SK-N-SH (cell line): ENCODE results near the gene SUPT5H. TPM values are rescaled to one million over a fixed set of nuclear protein-coding genes. Genes with fewer than 3 reads are reported as not detected.

Experiments
- CTCF ChIA-PET: fragments of 300-600, 350-600 bp; formaldehyde crosslinking; extraction: SDS; loops from one replicate; lab custom pipeline; 2021; lab: Yijun Ruan, JAX
- POLR2A ChIA-PET: fragments of 350-600 bp; sonication (Branson Sonifier 250); formaldehyde crosslinking; extraction: SDS; loops from one replicate; lab custom pipeline; 2020; ENCODE audit warnings: antibody characterized with exemption, inconsistent platforms; lab: Yijun Ruan, JAX
- DNase-seq: peaks from one replicate; pipeline ENCODE4 v3.0.0; 2012
- H2AFZ ChIP-seq: fragments of 200-600 bp; sonication (generic); 2 replicates; pipeline ENCODE4 v1.8.1; 2016; ENCODE audit warnings: antibody characterized with exemption, mild to moderate bottlenecking, low read depth
- H3F3A ChIP-seq: fragments of 200-600 bp; sonication (generic); replicated peaks from 2 replicates; pipeline ENCODE3; 2016; ENCODE audit warnings: antibody characterized with exemption, mild to moderate bottlenecking; ENCODE audit not compliant: insufficient read depth
- H3K27ac ChIP-seq, 2 experiments: fragments of 200-500 bp in 1 of 2; fragments of 200-600 bp in 1 of 2; sonication (Bioruptor generic) in 1 of 2; sonication (generic), shearing (Covaris generic) in 1 of 2; 2 replicates each; pipeline versions ENCODE4 v1.5.1 to v1.6.1; 2014 to 2016; ENCODE audit warnings: low read depth in 2 of 2, inconsistent platforms in 1 of 2, low read length in 1 of 2, mild to moderate bottlenecking in 1 of 2, mixed read lengths in 1 of 2
- H3K27me3 ChIP-seq: fragments of 200-600 bp; sonication (generic), shearing (Covaris generic); 2 replicates; pipeline ENCODE4 v1.6.1; 2016; ENCODE audit warnings: mixed run types; ENCODE audit not compliant: insufficient read depth
- H3K36me3 ChIP-seq, 2 experiments: fragments of 200-500 bp in 1 of 2; fragments of 200-600 bp in 1 of 2; sonication (Bioruptor generic) in 1 of 2; sonication (generic) in 1 of 2; replicated peaks in 1 of 2; 2 replicates each; pipeline versions ENCODE3 to v1.5.1; 2014 to 2016; ENCODE audit warnings: low read length in 1 of 2, mild to moderate bottlenecking in 1 of 2; ENCODE audit not compliant: insufficient read depth in 2 of 2, control insufficient read depth in 1 of 2
- H3K4me1 ChIP-seq, 2 experiments: fragments of 200-500 bp in 1 of 2; fragments of 200-600 bp in 1 of 2; sonication (Bioruptor generic) in 1 of 2; sonication (generic), shearing (Covaris generic) in 1 of 2; 2 replicates each; pipeline versions ENCODE4 v1.5.1 to v1.6.1; 2014 to 2016; ENCODE audit warnings: low read depth in 1 of 2, low read length in 1 of 2, mixed run types in 1 of 2; ENCODE audit not compliant: insufficient read depth in 2 of 2, control insufficient read depth in 1 of 2
- H3K4me2 ChIP-seq: fragments of 200-600 bp; sonication (generic), shearing (Covaris generic); 2 replicates; pipeline ENCODE4 v1.6.1; 2017; ENCODE audit warnings: mixed run types
- H3K4me3 ChIP-seq, 2 experiments: fragments of 200-500 bp in 1 of 2; fragments of 200-600 bp in 1 of 2; sonication (Bioruptor generic) in 1 of 2; sonication (generic), shearing (Covaris generic) in 1 of 2; 2 replicates each; pipeline versions ENCODE4 v1.5.1 to v1.8.1; 2014 to 2016; ENCODE audit warnings: low read depth in 2 of 2, inconsistent platforms in 1 of 2, low read length in 1 of 2, mild to moderate bottlenecking in 1 of 2, mixed read lengths in 1 of 2, moderate library complexity in 1 of 2
- H3K79me2 ChIP-seq: fragments of 200-600 bp; sonication (generic); 2 replicates; pipeline ENCODE4 v1.8.1; 2017; ENCODE audit warnings: mild to moderate bottlenecking; ENCODE audit not compliant: insufficient read depth
- H3K9ac ChIP-seq: fragments of 200-600 bp; sonication (generic); 2 replicates; pipeline ENCODE4 v1.6.1; 2017; ENCODE audit warnings: mixed run types
- H3K9me2 ChIP-seq: fragments of 200-600 bp; sonication (generic); 2 replicates; pipeline ENCODE4 v1.6.1; 2017; ENCODE audit warnings: mixed run types
- H3K9me3 ChIP-seq: fragments of 200-600 bp; sonication (generic); 2 replicates; pipeline ENCODE4 v1.6.1; 2017; ENCODE audit warnings: mixed run types, mild to moderate bottlenecking, moderate library complexity
- H4K20me1 ChIP-seq: fragments of 200-600 bp; sonication (generic); 2 replicates; pipeline ENCODE4 v1.6.1; 2017; ENCODE audit warnings: mild to moderate bottlenecking, mixed run types; ENCODE audit not compliant: insufficient read depth
- CTCF ChIP-seq: fragments of 200-600 bp; sonication (generic); IDR thresholded peaks from 2 replicates; pipeline ENCODE4 v1.6.1; 2017; ENCODE audit warnings: antibody characterized with exemption, mild to moderate bottlenecking, moderate library complexity
- ELF1 ChIP-seq: IDR thresholded peaks from 2 replicates; pipeline ENCODE4 v1.4.0; 2012
- FOXM1 ChIP-seq: IDR thresholded peaks from 2 replicates; pipeline ENCODE4 v1.4.0; 2012; ENCODE audit warnings: low read depth, mild to moderate bottlenecking
- GABPA ChIP-seq: IDR thresholded peaks from 2 replicates; pipeline ENCODE4 v1.4.0; 2012; ENCODE audit warnings: low read depth, mild to moderate bottlenecking
- GATA2 ChIP-seq: sonication (generic); formaldehyde crosslinking; IDR thresholded peaks from 2 replicates; pipeline ENCODE4 v1.5.0; 2020; ENCODE audit warnings: mild to moderate bottlenecking, missing genetic modification reagents
- MEF2A ChIP-seq: IDR thresholded peaks from 2 replicates; pipeline ENCODE4 v1.4.0; 2012; ENCODE audit warnings: low read depth, borderline replicate concordance
- MXI1 ChIP-seq: IDR thresholded peaks from 2 replicates; pipeline ENCODE4 v1.6.1; 2012; ENCODE audit warnings: mild to moderate bottlenecking, low read depth, low read length, improper control_type of control experiment
- NFIC ChIP-seq: IDR thresholded peaks from 2 replicates; pipeline ENCODE4 v1.4.0; 2012; ENCODE audit warnings: borderline replicate concordance
- RFX5 ChIP-seq: IDR thresholded peaks from 2 replicates; pipeline ENCODE4 v1.6.1; 2012; ENCODE audit warnings: mild to moderate bottlenecking, improper control_type of control experiment, low read length
- RXRA ChIP-seq: IDR thresholded peaks from 2 replicates; pipeline ENCODE4 v1.4.0; 2012; ENCODE audit warnings: low read depth, mild to moderate bottlenecking, borderline replicate concordance
- SIN3A ChIP-seq: IDR thresholded peaks from 2 replicates; pipeline ENCODE4 v1.6.1; 2012; ENCODE audit warnings: low read depth, mild to moderate bottlenecking, low read length, moderate library complexity, borderline replicate concordance
- SMC3 ChIP-seq: IDR thresholded peaks from 2 replicates; pipeline ENCODE4 v1.6.1; 2012; ENCODE audit warnings: low read depth, low read length, improper control_type of control experiment
- TAF1 ChIP-seq: IDR thresholded peaks from 2 replicates; pipeline ENCODE4 v1.6.1; 2012; ENCODE audit warnings: low read depth, mild to moderate bottlenecking, low read length, moderate library complexity, borderline replicate concordance
- TEAD4 ChIP-seq: IDR thresholded peaks from 2 replicates; pipeline ENCODE4 v1.4.0; 2012; ENCODE audit warnings: mild to moderate bottlenecking, borderline replicate concordance; ENCODE audit not compliant: insufficient read depth
- USF2 ChIP-seq: fragments of 150-350 bp; IDR thresholded peaks from 2 replicates; pipeline ENCODE4 v1.6.1; 2017; ENCODE audit warnings: antibody characterized with exemption, low read length, low read depth, borderline replicate concordance
- WGBS: methylation state at CpG from one replicate; pipeline ENCODE4 v1.1.6; 2017; ENCODE audit warnings: low lambda C conversion rate; 5-methylcytosine and 5-hydroxymethylcytosine counted together
- polyA plus RNA-seq, 3 experiments: library from polyadenylated mRNA; depleted of rRNA; stranded (reverse); fragments of >200 nt; gene quantifications; 2 replicates each; pipeline ENCODE4 v1.2.3, GENCODE V29; 2012
- TF ChIP-seq, protein P1 (sequence below): IDR thresholded peaks from 2 replicates; pipeline ENCODE4 v1.4.0; 2012; ENCODE audit warnings: low read depth

The SUPT5H gene
- polyA plus RNA-seq, 1 of the 3 experiments (the other 2 are of a cell fraction): 137 TPM

DNA sequence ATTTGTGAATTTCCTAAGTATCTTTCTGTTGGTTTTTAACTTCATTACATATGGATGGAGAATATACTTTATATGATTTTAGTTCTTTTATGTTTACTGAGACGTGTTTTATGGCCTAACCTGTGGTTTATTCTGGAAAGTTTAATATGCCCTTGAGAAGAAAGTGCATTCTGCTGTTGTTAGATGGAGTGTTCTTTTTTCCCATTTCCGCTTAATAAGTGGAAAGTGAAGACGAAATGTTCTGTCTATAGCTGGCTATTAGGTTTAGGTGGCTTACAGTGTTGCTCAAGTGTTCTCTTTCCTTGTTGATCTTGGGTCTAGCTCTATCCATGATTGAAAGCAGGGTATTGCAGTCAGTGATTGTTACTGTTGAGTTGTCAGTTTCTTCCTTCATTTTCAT lies 18.0 kb downstream of the SUPT5H start:
- Histone ChIP-seq H3K9me2 (no peaks in the 10 kb centered on the region), H3K36me3 (peaks cover 37 to 56% of the 10 kb centered on the region in 2 experiments), H3F3A (no peaks in the 10 kb centered on the region), H3K9me3 (no peaks in the 10 kb centered on the region), H3K4me1 (no peaks in the 10 kb centered on the region), H3K9ac (no peak overlapping the region), H3K79me2 (peaks cover 10% of the 10 kb centered on the region; the same call in 1 of the 2 replicates), H2AFZ (no peak overlapping the region), H3K4me2 (no peak overlapping the region), H3K4me3 (no peak overlapping the region), H3K27me3 (no peaks in the 10 kb centered on the region), H4K20me1 (no peaks in the 10 kb centered on the region), H3K27ac (no peak overlapping the region)
- no peak for DNase-seq
- ChIA-PET CTCF (interaction anchor here (1.1 to 3.2 kb wide), 3 partner anchors 10 to 88 kb away, joined by 3 to 17 read pairs (median 3); partner anchors contain the start of gene EID2B), POLR2A (no interaction called here)
- WGBS: 80% methylated on average over 3 of the region's 3 CpGs
- TF ChIP-seq RFX5 (no peak), TAF1 (no peak), MXI1 (no peak), RXRA (no peak), USF2 (no peak)

DNA sequence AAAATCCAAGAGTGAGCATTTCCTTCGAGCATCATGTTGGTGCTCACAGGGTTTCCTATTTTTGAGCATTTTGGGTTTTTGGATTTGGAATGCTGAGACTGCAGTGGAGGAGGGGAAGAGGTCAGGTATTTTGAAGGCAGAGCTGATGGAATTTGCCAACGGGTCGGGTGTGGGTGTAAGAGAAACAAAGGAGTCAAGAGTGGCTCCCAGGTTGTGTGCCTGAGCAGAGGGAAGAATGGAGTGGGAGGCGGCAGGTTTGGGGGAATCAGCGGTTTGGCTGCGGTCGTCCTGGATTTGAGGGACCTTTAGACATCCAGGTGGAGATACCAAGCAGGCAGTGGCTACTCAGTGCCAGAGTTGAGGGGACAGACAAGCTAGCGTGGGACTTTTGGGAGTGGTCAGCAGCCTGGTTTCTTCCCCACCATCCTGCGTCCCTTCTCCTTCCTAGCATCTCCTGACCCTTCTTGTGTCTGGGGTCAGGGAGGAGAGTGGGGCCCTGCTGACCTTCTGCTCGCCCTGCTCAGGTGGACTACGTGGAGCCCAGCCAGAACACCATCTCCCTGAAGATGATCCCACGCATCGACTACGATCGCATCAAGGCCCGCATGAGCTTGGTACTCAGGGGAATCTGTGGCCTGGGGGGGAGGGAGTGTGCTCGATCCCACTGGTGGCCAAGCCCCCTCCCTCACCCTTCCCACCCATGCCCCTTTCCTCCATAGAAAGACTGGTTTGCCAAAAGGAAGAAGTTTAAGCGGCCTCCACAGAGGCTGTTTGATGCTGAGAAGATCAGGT lies 20.8 kb downstream of the SUPT5H start:
- peaks cover 25 to 65% of the 10 kb centered on the region in 2 experiments for H3K36me3 ChIP-seq
- no peak for TF ChIP-seq TEAD4
- TF ChIP-seq RFX5: no peak
- no peak for TF ChIP-seq CTCF
- no peak for TF ChIP-seq GABPA
- no peak for TF ChIP-seq GATA2
- no peak for TF ChIP-seq MEF2A
- TF ChIP-seq SMC3: no peak
- no peak for TF ChIP-seq FOXM1
- no peak for TF ChIP-seq SIN3A
- TF ChIP-seq, protein P1, sequence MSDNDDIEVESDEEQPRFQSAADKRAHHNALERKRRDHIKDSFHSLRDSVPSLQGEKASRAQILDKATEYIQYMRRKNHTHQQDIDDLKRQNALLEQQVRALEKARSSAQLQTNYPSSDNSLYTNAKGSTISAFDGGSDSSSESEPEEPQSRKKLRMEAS: no peak
- no peak for TF ChIP-seq NFIC
- TF ChIP-seq ELF1: no peak
- H2AFZ ChIP-seq: no peak overlapping the region
- no peaks in the 10 kb centered on the region for H3K27me3 ChIP-seq
- H3K4me3 ChIP-seq: no peak overlapping the region
- CTCF ChIA-PET: interaction anchor here (1.1 to 5.6 kb wide), 3 partner anchors 8 to 69 kb away, joined by 3 to 22 read pairs (median 15); partner anchors contain the start of gene EID2B
- no peaks in the 10 kb centered on the region for H4K20me1 ChIP-seq
- no peak for DNase-seq
- H3K27ac ChIP-seq: no peak overlapping the region
- no peaks in the 10 kb centered on the region for H3K9me2 ChIP-seq
- no peak overlapping the region for H3K4me2 ChIP-seq
- H3K9me3 ChIP-seq: no peaks in the 10 kb centered on the region
- H3K9ac ChIP-seq: no peak overlapping the region
- no peaks in the 10 kb centered on the region for H3F3A ChIP-seq
- H3K4me1 ChIP-seq: no peaks in the 10 kb centered on the region
- 97% methylated on average over 18 of the region's 18 CpGs for WGBS
- peaks cover 10% of the 10 kb centered on the region; the same call in 1 of the 2 replicates for H3K79me2 ChIP-seq
- POLR2A ChIA-PET: interaction anchor here (0.6 kb wide), 1 partner anchor 30 kb away, joined by 3 read pairs; the partner anchor contains the start of gene RPS16
